Esophagus squamous epithelium (tissue), 4 donors: ENCODE data around the gene ODAD3.

Source experiments
- POLR2A ChIP-seq, 4 donors: fragments of 450-650 bp; IDR thresholded peaks; one replicate each; pipeline ENCODE4 v1.6.1; 2017; ENCODE audit warnings: antibody characterized with exemption in 4 of 4, mild to moderate bottlenecking in 4 of 4, moderate library complexity in 3 of 4
- TF ChIP-seq, protein P1 (sequence below), 6 experiments: fragments of 450-650 bp in 4 of 6; fragments of 200-600 bp in 2 of 6; sonication (generic) in 2 of 6; IDR thresholded peaks; one replicate each; pipeline ENCODE4 v1.5.1; 2016 to 2019; ENCODE audit warnings: antibody characterized with exemption in 6 of 6, mild to moderate bottlenecking in 4 of 6, moderate library complexity in 4 of 6

DNA sequence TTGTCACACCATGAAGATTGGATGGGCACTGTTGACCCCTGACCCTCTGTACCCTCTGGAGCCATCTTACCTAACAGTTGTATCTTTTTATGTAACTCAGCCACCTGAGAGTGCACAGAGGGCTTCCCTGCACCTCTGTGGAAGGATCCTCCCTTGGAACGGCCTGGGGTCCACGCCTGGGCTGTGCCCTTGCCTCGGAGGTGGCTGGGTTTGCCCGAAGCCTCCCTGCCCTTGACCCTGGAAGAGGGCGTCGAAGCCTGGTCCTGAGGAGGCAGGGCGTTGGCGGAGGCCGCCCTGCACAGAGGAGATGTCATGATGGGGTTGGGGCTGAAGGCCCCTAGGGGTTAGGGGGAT is 241 bp downstream of the ODAD3 start:
- TF ChIP-seq, protein P1, sequence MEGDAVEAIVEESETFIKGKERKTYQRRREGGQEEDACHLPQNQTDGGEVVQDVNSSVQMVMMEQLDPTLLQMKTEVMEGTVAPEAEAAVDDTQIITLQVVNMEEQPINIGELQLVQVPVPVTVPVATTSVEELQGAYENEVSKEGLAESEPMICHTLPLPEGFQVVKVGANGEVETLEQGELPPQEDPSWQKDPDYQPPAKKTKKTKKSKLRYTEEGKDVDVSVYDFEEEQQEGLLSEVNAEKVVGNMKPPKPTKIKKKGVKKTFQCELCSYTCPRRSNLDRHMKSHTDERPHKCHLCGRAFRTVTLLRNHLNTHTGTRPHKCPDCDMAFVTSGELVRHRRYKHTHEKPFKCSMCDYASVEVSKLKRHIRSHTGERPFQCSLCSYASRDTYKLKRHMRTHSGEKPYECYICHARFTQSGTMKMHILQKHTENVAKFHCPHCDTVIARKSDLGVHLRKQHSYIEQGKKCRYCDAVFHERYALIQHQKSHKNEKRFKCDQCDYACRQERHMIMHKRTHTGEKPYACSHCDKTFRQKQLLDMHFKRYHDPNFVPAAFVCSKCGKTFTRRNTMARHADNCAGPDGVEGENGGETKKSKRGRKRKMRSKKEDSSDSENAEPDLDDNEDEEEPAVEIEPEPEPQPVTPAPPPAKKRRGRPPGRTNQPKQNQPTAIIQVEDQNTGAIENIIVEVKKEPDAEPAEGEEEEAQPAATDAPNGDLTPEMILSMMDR (IDR thresholded peaks at IDR 0.05): no peak
- no peak for TF ChIP-seq POLR2A (IDR thresholded peaks at IDR 0.05)
